HUES6 (cell line): ENCODE results near the gene CERS6.

Experiments
- H3K27ac ChIP-seq: 2 replicates; pipeline ENCODE4 v1.7.0; 2013; ENCODE audit warnings: low read depth, mild to moderate bottlenecking, low read length, inconsistent platforms
- H3K27me3 ChIP-seq: 2 replicates; pipeline ENCODE4 v1.6.1; 2013; ENCODE audit warnings: low read length; ENCODE audit not compliant: control insufficient read depth, insufficient read depth
- H3K36me3 ChIP-seq: 2 replicates; pipeline ENCODE4 v1.6.1; 2013; ENCODE audit warnings: low read length; ENCODE audit not compliant: control insufficient read depth, insufficient read depth
- H3K4me1 ChIP-seq: 2 replicates; pipeline ENCODE4 v1.6.1; 2013; ENCODE audit warnings: low read length; ENCODE audit not compliant: control insufficient read depth, insufficient read depth
- H3K4me3 ChIP-seq: 2 replicates; pipeline ENCODE4 v1.5.1; 2013; ENCODE audit warnings: low read depth, low read length
- H3K9ac ChIP-seq: one replicate; pipeline ENCODE4 v1.6.1; 2013; ENCODE audit warnings: mild to moderate bottlenecking, low read length
- H3K9me3 ChIP-seq: 2 replicates; pipeline ENCODE4 v1.6.1; 2013; ENCODE audit warnings: low read depth, low read length; ENCODE audit not compliant: control insufficient read depth, insufficient read depth

Gene CERS6

GRCh38 chr2:168467729-168468128 is 11.7 kb downstream of the CERS6 start:
- no peak overlapping the region for H3K27ac ChIP-seq
- no peak overlapping the region for H3K9ac ChIP-seq
- no peaks in the 10 kb centered on the region for H3K9me3 ChIP-seq
- no peaks in the 10 kb centered on the region for H3K27me3 ChIP-seq
- no peak overlapping the region for H3K4me3 ChIP-seq
- no peaks in the 10 kb centered on the region for H3K36me3 ChIP-seq
- peaks cover 54% of the 10 kb centered on the region for H3K4me1 ChIP-seq

- Histone ChIP-seq H3K9me3 (no peaks in the 10 kb centered on the region), H3K4me1 (peaks cover 54% of the 10 kb centered on the region), H3K27me3 (no peaks in the 10 kb centered on the region), H3K27ac (no peak overlapping the region), H3K36me3 (no peaks in the 10 kb centered on the region), H3K9ac (no peak overlapping the region), H3K4me3 (no peak overlapping the region)
These were observed 12.3 kb downstream of the CERS6 start for GRCh38 chr2:168468354-168468753.

- Histone ChIP-seq H3K9me3 (no peaks in the 10 kb centered on the region), H3K36me3 (no peaks in the 10 kb centered on the region), H3K4me3 (no peak overlapping the region), H3K9ac (no peak overlapping the region), H3K27me3 (no peaks in the 10 kb centered on the region), H3K27ac (no peak overlapping the region), H3K4me1 (peaks cover 54% of the 10 kb centered on the region)
These were observed 13.4 kb downstream of the CERS6 start for GRCh38 chr2:168469281-168469988.

GRCh38 chr2:168470320-168471162 is 14.5 kb downstream of the CERS6 start:
- Histone ChIP-seq H3K27ac (no peak overlapping the region), H3K36me3 (no peaks in the 10 kb centered on the region), H3K4me3 (no peak overlapping the region), H3K27me3 (no peaks in the 10 kb centered on the region), H3K9ac (no peak overlapping the region), H3K9me3 (no peaks in the 10 kb centered on the region), H3K4me1 (peaks cover 51% of the 10 kb centered on the region)

GRCh38 chr2:168471163-168471475 is 15.0 kb downstream of the CERS6 start:
- peaks cover 46% of the 10 kb centered on the region for H3K4me1 ChIP-seq
- no peaks in the 10 kb centered on the region for H3K36me3 ChIP-seq
- no peak overlapping the region for H3K27ac ChIP-seq
- H3K9ac ChIP-seq = no peak overlapping the region
- H3K4me3 ChIP-seq = no peak overlapping the region
- no peaks in the 10 kb centered on the region for H3K9me3 ChIP-seq
- no peaks in the 10 kb centered on the region for H3K27me3 ChIP-seq

GRCh38 chr2:168475636-168476035 is 19.6 kb downstream of the CERS6 start:
- Histone ChIP-seq H3K36me3 (no peaks in the 10 kb centered on the region), H3K9me3 (no peaks in the 10 kb centered on the region), H3K27me3 (no peaks in the 10 kb centered on the region), H3K4me1 (peaks cover 27% of the 10 kb centered on the region), H3K4me3 (no peak overlapping the region), H3K27ac (no peak overlapping the region), H3K9ac (no peak overlapping the region)

- Histone ChIP-seq H3K4me3 (no peak overlapping the region), H3K9ac (no peak overlapping the region), H3K4me1 (peaks cover 12% of the 10 kb centered on the region), H3K27me3 (no peaks in the 10 kb centered on the region), H3K27ac (no peak overlapping the region), H3K9me3 (no peaks in the 10 kb centered on the region), H3K36me3 (no peaks in the 10 kb centered on the region)
These were observed 22.1 kb downstream of the CERS6 start for GRCh38 chr2:168478206-168478605.

GRCh38 chr2:168480356-168480755 is 24.3 kb downstream of the CERS6 start:
- peaks cover 16% of the 10 kb centered on the region for H3K4me1 ChIP-seq
- H3K27me3 ChIP-seq = no peaks in the 10 kb centered on the region
- no peak overlapping the region for H3K4me3 ChIP-seq
- H3K9ac ChIP-seq = no peak overlapping the region
- H3K27ac ChIP-seq = no peak overlapping the region
- H3K9me3 ChIP-seq = 0 out of 2 replicates have a peak, but pooled peaks cover 1% of the 10 kb centered on the region
- no peaks in the 10 kb centered on the region for H3K36me3 ChIP-seq

GRCh38 chr2:168480825-168481585 is 24.9 kb downstream of the CERS6 start:
- H3K27me3 ChIP-seq = no peaks in the 10 kb centered on the region

GRCh38 chr2:168482269-168482668 is 26.2 kb downstream of the CERS6 start:
- no peaks in the 10 kb centered on the region for H3K36me3 ChIP-seq
- H3K9ac ChIP-seq = no peak overlapping the region
- no peak overlapping the region for H3K27ac ChIP-seq
- H3K4me3 ChIP-seq = no peak overlapping the region
- H3K9me3 ChIP-seq = 0 out of 2 replicates have a peak, but pooled peaks cover 5% of the 10 kb centered on the region
- no peaks in the 10 kb centered on the region for H3K27me3 ChIP-seq
- peaks cover 16% of the 10 kb centered on the region for H3K4me1 ChIP-seq

More at GRCh38 chr2:168480825-168481585, 24.9 kb downstream of the CERS6 start:
- Histone ChIP-seq H3K9ac (no peak overlapping the region), H3K9me3 (0 out of 2 replicates have a peak, but pooled peaks cover 5% of the 10 kb centered on the region), H3K27ac (no peak overlapping the region), H3K4me3 (no peak overlapping the region), H3K4me1 (peaks cover 16% of the 10 kb centered on the region), H3K36me3 (no peaks in the 10 kb centered on the region)
